ENCODE data around the gene PCK2. TPM values are rescaled to one million over a fixed set of nuclear protein-coding genes. Genes with fewer than 3 reads are reported as not detected.

PCK2 gene
- total and polyA plus RNA-seq, 2 of the 8 experiments (the other 6 are each of a cell fraction or from before 2014, with no cell fraction given): 81.9 to 115 TPM

DNA sequence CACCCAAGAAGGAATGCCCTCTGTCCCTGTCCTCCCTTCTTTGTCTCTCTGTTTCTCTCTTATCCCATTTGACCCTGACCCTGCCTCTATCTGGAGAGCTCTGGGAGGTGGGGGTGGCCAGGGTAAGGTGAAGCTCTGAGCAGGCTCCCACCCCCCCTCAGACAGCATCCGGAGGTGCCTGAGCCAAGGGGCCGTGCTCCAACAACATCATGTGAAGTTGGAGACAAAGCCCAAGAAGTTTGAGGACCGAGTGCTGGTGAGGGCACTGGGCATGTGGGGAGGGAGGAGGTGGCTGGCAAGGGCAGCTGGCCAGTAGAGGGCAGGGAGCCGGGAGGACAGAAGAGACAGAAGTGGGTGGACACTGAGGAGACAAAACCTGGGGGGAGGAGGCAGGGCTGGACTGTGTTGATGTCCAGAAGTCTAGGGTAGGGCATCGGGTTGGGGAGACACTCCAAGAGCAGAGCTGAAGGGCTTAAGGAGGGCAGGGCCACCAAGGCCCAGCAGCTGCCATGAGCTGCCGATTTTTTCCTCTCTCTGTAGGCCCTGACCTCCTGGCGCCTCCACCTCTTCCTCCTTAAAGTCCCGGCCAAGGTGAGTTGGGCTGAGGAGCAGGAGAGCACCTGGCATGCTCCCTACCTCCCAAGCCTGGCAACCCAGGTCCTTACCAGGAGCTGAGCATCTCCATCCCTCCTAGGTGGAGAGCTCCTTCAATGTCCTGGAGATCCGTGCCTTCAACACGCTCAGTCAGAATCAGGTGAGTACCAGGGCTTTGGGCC, 40.4 kb upstream of the PCK2 start:
- 86% methylated on average over 9 of the region's 10 CpGs; no CpG with 5 or more reads in 1 of the 2 experiments for WGBS, 2 experiments (ENCODE audit: extremely low coverage in 1 of 2, insufficient coverage in 1 of 2, insufficient read length in 1 of 2, insufficient replicate concordance in 2 of 2, low coverage in 1 of 2, low lambda C conversion rate in 2 of 2, missing lambda C conversion rate in 1 of 2)
- Histone ChIP-seq H3K27me3 (replicated peaks in 1 of 4; ENCODE audit: control insufficient read depth in 3 of 4, extremely low read depth in 1 of 4, insufficient read depth in 3 of 4, low read length in 3 of 4) (no peaks in the 10 kb centered on the region; a peak in 1 of 7 replicates), H2BK15ac (ENCODE audit: low read length) (no peak overlapping the region), H3K4ac (replicated peaks; ENCODE audit: insufficient read length, low read depth, low read length) (no peak overlapping the region), H3K23me2 (ENCODE audit: low read depth, low read length) (peaks cover 9% of the 10 kb centered on the region), H4K91ac (replicated peaks; ENCODE audit: insufficient read length, low read length) (no peak overlapping the region), H2BK12ac (ENCODE audit: low read depth, low read length) (no peak overlapping the region), H2BK120ac (replicated peaks; ENCODE audit: low read depth, low read length) (no peak overlapping the region), H3K9me3 (ENCODE audit: insufficient read depth in 2 of 2, low read depth in 1 of 2, low read length in 1 of 2) (no peaks in the 10 kb centered on the region), H4K20me1 (replicated peaks in 1 of 2; ENCODE audit: control insufficient read depth in 1 of 2, insufficient read depth in 2 of 2, low read length in 2 of 2) (peaks cover 2% of the 10 kb centered on the region in 2 experiments), H2AFZ (ENCODE audit: low read length) (no peak overlapping the region), H3K56ac (replicated peaks; ENCODE audit: insufficient read length, low read depth, low read length) (no peak overlapping the region), H3K18ac (ENCODE audit: extremely low read depth, low read length) (no peak overlapping the region), H2BK5ac (ENCODE audit: low read depth, low read length) (no peak overlapping the region), H3K9ac (replicated peaks in 1 of 4; ENCODE audit: extremely low read depth in 1 of 4, low read depth in 3 of 4, low read length in 3 of 4) (no peak overlapping the region), H3K4me1 (replicated peaks in 1 of 4; ENCODE audit: control insufficient read depth in 3 of 4, insufficient read depth in 4 of 4, low read length in 3 of 4) (peaks cover 0 to 10% (median 5%) of the 10 kb centered on the region in 4 experiments; a peak in 5 of 7 replicates), H3K27ac (ENCODE audit: low read depth, low read length) (no peak overlapping the region), H4K5ac (ENCODE audit: insufficient read length, low read depth, low read length) (no peak overlapping the region), H3K79me1 (ENCODE audit: low read depth, low read length) (no peaks in the 10 kb centered on the region), H2BK20ac (ENCODE audit: low read length) (no peak overlapping the region), H3K4me2 (ENCODE audit: insufficient read depth in 1 of 2, low read depth in 2 of 2, low read length in 2 of 2) (no peak overlapping the region), H3K79me2 (ENCODE audit: control insufficient read depth in 1 of 2, insufficient read depth in 2 of 2, low read length in 2 of 2) (no peaks in the 10 kb centered on the region), H3K14ac (ENCODE audit: insufficient read length) (no peak overlapping the region), H3K36me3 (ENCODE audit: control insufficient read depth in 2 of 4, insufficient read depth in 4 of 4, low read length in 3 of 4) (no peaks in the 10 kb centered on the region; a peak in 1 of 8 replicates), H3K4me3 (ENCODE audit: extremely low read depth in 1 of 4, insufficient read depth in 2 of 4, low read depth in 3 of 4, low read length in 4 of 4) (no peak overlapping the region), H2AK5ac (ENCODE audit: low read depth, low read length) (no peak overlapping the region), H3K23ac (ENCODE audit: insufficient read length) (no peak overlapping the region), H4K8ac (ENCODE audit: extremely low read depth, insufficient read depth, low read length) (0 out of 2 replicates have a peak overlapping the region, but pooled peaks have one; percentile 7)
- ChIA-PET POLR2A (ENCODE audit: partially characterized antibody) (interaction anchor here (0.9 to 6.5 kb wide), 3 partner anchors 39 to 87 kb away, joined by 4 to 97 read pairs (median 4); partner anchors contain the start of gene PCK2), CTCF (ENCODE audit: partially characterized antibody) (interaction anchor here (0.9 to 9.6 kb wide), 10 partner anchors 15 to 108 kb away, joined by 3 to 234 read pairs (median 4); partner anchors contain the start of genes DCAF11, IRF9, NRL and PCK2)
- DNase-seq (ENCODE audit: low read depth in 1 of 2, low spot score in 2 of 2): no peak
- FAIRE-seq: no peak
- TF ChIP-seq ZNF274 (IDR thresholded peaks at IDR 0.05; ENCODE audit: borderline replicate concordance, extremely low read depth, low read length) (no peak), BRCA1 (IDR thresholded peaks at IDR 0.05; ENCODE audit: low read depth, low read length) (no peak), SAP30 (IDR thresholded peaks at IDR 0.05; ENCODE audit: insufficient read depth, insufficient replicate concordance, low read length) (no peak), GABPA (IDR thresholded peaks at IDR 0.05; ENCODE audit: borderline replicate concordance, insufficient read depth, low read length) (no peak), NRF1 (IDR thresholded peaks at IDR 0.05; ENCODE audit: low read depth, low read length) (no peak), MAFK (IDR thresholded peaks at IDR 0.05; ENCODE audit: low read depth, low read length) (no peak), ASH2L (IDR thresholded peaks at IDR 0.05; ENCODE audit: low read length) (no peak), BCL11A (IDR thresholded peaks at IDR 0.05; ENCODE audit: low read depth in 2 of 2, low read length in 2 of 2) (no peak), RAD21 (IDR thresholded peaks at IDR 0.05 in 1 of 2, conservative IDR thresholded peaks at IDR 0.05 in 1 of 2; ENCODE audit: low read depth in 2 of 2, low read length in 2 of 2) (no peak)
- TF ChIP-seq, protein P1, sequence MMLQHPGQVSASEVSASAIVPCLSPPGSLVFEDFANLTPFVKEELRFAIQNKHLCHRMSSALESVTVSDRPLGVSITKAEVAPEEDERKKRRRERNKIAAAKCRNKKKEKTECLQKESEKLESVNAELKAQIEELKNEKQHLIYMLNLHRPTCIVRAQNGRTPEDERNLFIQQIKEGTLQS (IDR thresholded peaks at IDR 0.05; ENCODE audit: insufficient read depth, low read depth, low read length): no peak
- TF ChIP-seq, protein P2, sequence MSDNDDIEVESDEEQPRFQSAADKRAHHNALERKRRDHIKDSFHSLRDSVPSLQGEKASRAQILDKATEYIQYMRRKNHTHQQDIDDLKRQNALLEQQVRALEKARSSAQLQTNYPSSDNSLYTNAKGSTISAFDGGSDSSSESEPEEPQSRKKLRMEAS (IDR thresholded peaks at IDR 0.05): no peak

Data from H1 (cell line).